PC-3 (cell line): ENCODE data around the gene FKBP1A.

ENCODE experiments used
- CTCF ChIP-seq: fragments of 300-600 bp; sonication (generic); conservative IDR thresholded peaks from 2 replicates; pipeline ENCODE4 v1.5.1; 2017; ENCODE audit warnings: antibody characterized with exemption, low read depth, mild to moderate bottlenecking, low read length
- EZH2 ChIP-seq: fragments of 300-600 bp; sonication (generic); IDR thresholded peaks from one replicate; pipeline ENCODE4 v1.6.1; 2017; ENCODE audit warnings: antibody characterized with exemption, mild to moderate bottlenecking, low read length; ENCODE audit not compliant: unreplicated experiment
- EZH2phosphoT487 ChIP-seq: fragments of 300-600 bp; sonication (generic); IDR thresholded peaks from 2 replicates; pipeline ENCODE4 v1.6.1; 2018; ENCODE audit warnings: mild to moderate bottlenecking, antibody characterized with exemption, low read length, borderline replicate concordance

GRCh38 chr20:1420066-1420465, 27.2 kb upstream of the FKBP1A start:
- TF ChIP-seq CTCF (no peak), EZH2phosphoT487 (no peak), EZH2 (no peak)
